MM.1S (cell line): Measurements from ENCODE around the gene ARFRP1.

Source experiments
- CTCF ChIP-seq: fragments of 300-600 bp; sonication (generic); IDR thresholded peaks from 2 replicates; pipeline ENCODE4 v1.5.1; 2016; ENCODE audit warnings: antibody characterized with exemption, low read length, mixed read lengths
- EZH2 ChIP-seq: fragments of 300-600 bp; sonication (generic); optimal IDR thresholded peaks from 2 replicates; pipeline ENCODE3; 2017; ENCODE audit warnings: low read depth, mild to moderate bottlenecking, antibody characterized with exemption, low read length, mixed read lengths
- EZH2phosphoT487 ChIP-seq: fragments of 300-600 bp; sonication (generic); IDR thresholded peaks from 2 replicates; pipeline ENCODE4 v1.6.1; 2018; ENCODE audit warnings: antibody characterized with exemption, low read length

- TF ChIP-seq CTCF (no peak), EZH2 (no peak), EZH2phosphoT487 (no peak)
These were observed 7.4 kb downstream of the ARFRP1 start for GRCh38 chr20:63700199-63701050.
